ENCODE data around the gene NEU2. TPM values are rescaled to one million over a fixed set of nuclear protein-coding genes. Genes with fewer than 3 reads are reported as not detected.

The NEU2 gene
- total RNA-seq, 1 experiment from 2014 or later = not detected

- Histone ChIP-seq H3K56ac (ENCODE audit: insufficient read length, low read depth, low read length) (no peak overlapping the region), H3T11ph (ENCODE audit: low read length) (no peak overlapping the region), H3K79me1 (ENCODE audit: insufficient read depth, low read depth, low read length, poor library complexity, severe bottlenecking) (no peaks in the 10 kb centered on the region), H2AFZ (ENCODE audit: low read length) (no peak overlapping the region), H2BK12ac (ENCODE audit: insufficient read length, low read depth, low read length) (no peak overlapping the region), H3K79me2 (ENCODE audit: insufficient read depth, low read length) (no peaks in the 10 kb centered on the region), H3K9ac (ENCODE audit: extremely low read depth, insufficient read length, low read length) (no peak overlapping the region), H3K14ac (ENCODE audit: insufficient read depth, low read length) (no peak overlapping the region), H4K20me1 (ENCODE audit: control insufficient read depth, insufficient read depth, insufficient read length) (no peaks in the 10 kb centered on the region), H3K9me3 (ENCODE audit: control insufficient read depth, low read depth, low read length) (no peaks in the 10 kb centered on the region), H3K4me1 (ENCODE audit: insufficient read depth, low read length) (peaks cover 3% of the 10 kb centered on the region; the same call in 1 of the 2 replicates), H2AK5ac (ENCODE audit: insufficient read length, low read length) (no peak overlapping the region), H4K91ac (ENCODE audit: insufficient read length, low read depth, low read length) (no peak overlapping the region), H3K27me3 (ENCODE audit: insufficient read depth, low read length) (no peaks in the 10 kb centered on the region), H3K4ac (ENCODE audit: low read depth, low read length) (no peak overlapping the region), H4K8ac (replicated peaks; ENCODE audit: insufficient read length, low read depth, low read length) (no peak overlapping the region), H2BK15ac (ENCODE audit: low read depth, low read length) (no peak overlapping the region), H3K18ac (ENCODE audit: insufficient read length, low read depth, low read length) (no peak overlapping the region), H4K5ac (ENCODE audit: insufficient read length, low read depth, low read length) (no peak overlapping the region), H2BK120ac (ENCODE audit: low read depth, low read length, poor library complexity, severe bottlenecking) (no peak overlapping the region), H3K23me2 (ENCODE audit: insufficient read length, low read depth, low read length, poor library complexity, severe bottlenecking) (no peaks in the 10 kb centered on the region), H2BK20ac (ENCODE audit: low read depth, low read length, poor library complexity, severe bottlenecking) (no peak overlapping the region), H3K23ac (ENCODE audit: insufficient read length, low read depth, low read length) (no peak overlapping the region), H3K27ac (ENCODE audit: insufficient read length, low read depth, low read length) (no peak overlapping the region), H2BK5ac (ENCODE audit: insufficient read length, low read length) (no peak overlapping the region), H3K4me2 (ENCODE audit: insufficient read depth, insufficient read length, low read length) (no peak overlapping the region)
- Mint-ChIP-seq H3K4me1 (peaks cover 31 to 32% of the 10 kb centered on the region in 2 experiments), H3K27ac (no peak overlapping the region), H3K27me3 (ENCODE audit: low read depth) (no peaks in the 10 kb centered on the region; the same call in 1 of the 2 replicates), H3K9me3 (peaks cover 7 to 8% of the 10 kb centered on the region in 2 experiments), H3K4me3 (no peak overlapping the region), H3K36me3 (ENCODE audit: insufficient read depth in 1 of 3, low read depth in 3 of 3) (peaks cover 0 to 8% (median 5%) of the 10 kb centered on the region in 3 experiments; a peak in 5 of 7 replicates)
- no peak for TF ChIP-seq CTCF (conservative IDR thresholded peaks at IDR 0.05)
- WGBS (ENCODE audit: extremely low coverage, insufficient read length, low lambda C conversion rate) = no CpG with 5 or more reads among the region's 2 CpGs
- no peak for DNase-seq
Measured at GRCh38 chr2:232986155-232986554, 46.3 kb upstream of the NEU2 start.

All from H9 (cell line).